ENCODE results near the gene TRIM38. TPM values are rescaled to one million over a fixed set of nuclear protein-coding genes. Genes with fewer than 3 reads are reported as not detected.

The TRIM38 gene
- total RNA-seq, result 10 to 100 TPM; 24.9 TPM

DNA sequence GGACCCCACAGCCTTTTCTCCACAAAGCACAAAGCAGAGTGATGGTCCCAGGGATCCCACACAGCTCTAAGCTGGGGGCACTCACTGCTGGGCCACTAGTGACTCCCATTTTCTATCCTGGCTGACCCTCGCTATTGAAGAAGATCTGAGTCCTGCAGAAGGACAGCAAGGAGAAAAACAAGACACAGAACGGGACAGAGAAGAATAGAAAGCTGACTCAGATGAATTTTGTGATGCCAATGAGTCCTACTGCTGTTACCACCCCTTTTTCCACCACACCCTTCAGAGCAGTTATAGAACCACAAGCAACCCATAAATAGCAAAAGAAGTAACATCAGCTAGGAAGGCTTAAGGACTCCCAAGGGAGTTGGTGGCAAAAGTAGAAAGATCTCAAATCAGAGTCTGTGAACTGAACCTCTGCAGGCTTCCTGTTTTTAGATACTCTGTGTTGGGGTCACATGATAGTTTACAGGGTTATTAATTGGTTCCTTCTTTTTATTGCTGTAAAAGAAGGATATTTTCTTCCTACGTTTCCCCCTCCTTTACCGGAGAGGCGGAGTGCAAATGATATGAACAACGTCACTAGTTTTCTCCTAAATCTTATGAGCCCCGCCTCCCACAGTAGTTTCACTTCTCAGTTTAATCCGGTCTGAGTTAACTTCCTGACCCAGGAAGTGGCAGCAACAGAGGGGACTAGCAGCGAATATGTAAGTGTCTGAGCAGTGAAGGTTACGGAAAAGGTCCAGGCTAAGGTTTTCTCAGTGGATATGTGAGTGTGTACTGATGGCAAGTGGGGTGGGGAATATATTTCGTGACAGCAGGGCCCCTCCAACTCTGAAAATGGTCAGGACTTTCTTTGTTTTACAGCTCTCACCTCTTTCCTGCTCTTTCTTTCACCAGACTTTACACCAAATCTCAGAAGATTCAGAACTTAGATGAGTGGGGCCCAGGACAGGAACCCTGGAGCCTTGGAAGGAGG, at the start of gene TRIM38:
TSS of gene TRIM38 (plus strand) at position 654 of the 979 bp plus-strand sequence. CDS start 3,721 bp downstream, outside the sequence.
- CTCF ChIA-PET, result interaction anchor here (0.7 to 2.0 kb wide), 4 partner anchors 10 to 57 kb away, joined by 3 to 12 read pairs (median 3); no protein-coding TSS in a partner anchor
- peak; percentile 80 for ATAC-seq
- intact Hi-C loops (cut with DNase I, micrococcal nuclease), result loop anchor here (1.0 to 5.0 kb wide), 9 partner anchors 14 to 825 kb away; a partner anchor contains a TSS
- Mint-ChIP-seq H3K27me3 (no peaks in the 10 kb centered on the region), H3K4me3 (peak within 1 kb of the TSS; percentile 96), H3K27ac (peak within 1 kb of the TSS; percentile 100), H3K9me3 (ENCODE audit: low read depth) (peaks cover 28% of the 10 kb centered on the region), H3K36me3 (ENCODE audit: low read depth) (peaks cover 68% of the 10 kb centered on the region), H3K4me1 (peaks cover 74% of the 10 kb centered on the region)
- POLR2A ChIA-PET, result interaction anchor here (0.5 to 2.6 kb wide), 5 partner anchors 30 to 235 kb away, joined by 3 to 17 read pairs (median 5); a partner anchor contains a TSS
- peak; percentile 82 for DNase-seq

DNA sequence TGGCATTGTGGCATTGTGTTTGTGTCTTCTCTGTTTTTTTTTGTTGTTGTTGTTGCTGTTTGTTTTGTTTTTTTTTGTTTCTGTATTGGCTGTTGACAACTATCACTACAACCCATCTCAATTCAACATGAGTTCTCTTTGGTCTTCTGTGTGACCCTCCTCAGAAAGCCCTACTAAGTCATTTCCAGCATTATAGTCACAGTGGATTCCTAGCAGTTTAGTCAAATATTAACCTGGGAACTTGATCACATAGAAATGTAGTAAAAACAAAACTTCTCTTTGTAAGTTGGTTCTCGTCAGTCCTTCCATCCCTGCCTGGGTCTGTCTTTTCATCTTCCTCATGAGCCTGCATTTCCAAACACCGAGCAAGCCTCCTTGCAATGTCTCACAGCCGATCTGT, 48.9 kb upstream of the TRIM38 start:
- Mint-ChIP-seq H3K36me3 (ENCODE audit: low read depth) (peaks cover 4% of the 10 kb centered on the region), H3K27ac (peak overlapping the region; percentile 75), H3K9me3 (ENCODE audit: low read depth) (peaks cover 8% of the 10 kb centered on the region), H3K4me3 (no peak overlapping the region), H3K27me3 (no peaks in the 10 kb centered on the region), H3K4me1 (peaks cover 63% of the 10 kb centered on the region)
- ChIA-PET POLR2A (no interaction called here), CTCF (interaction anchor here (0.6 kb wide), 1 partner anchor 93 kb away, joined by 4 read pairs; no protein-coding TSS in a partner anchor)
- ATAC-seq (peak; percentile 67), DNase-seq (peak; percentile 44)
- intact Hi-C loops (cut with DNase I, micrococcal nuclease), result loop anchor here (1.0 to 10.0 kb wide), 3 partner anchors 32 to 779 kb away; partner anchors contain the start of gene TRIM38 (in 1 of the 2)

DNA sequence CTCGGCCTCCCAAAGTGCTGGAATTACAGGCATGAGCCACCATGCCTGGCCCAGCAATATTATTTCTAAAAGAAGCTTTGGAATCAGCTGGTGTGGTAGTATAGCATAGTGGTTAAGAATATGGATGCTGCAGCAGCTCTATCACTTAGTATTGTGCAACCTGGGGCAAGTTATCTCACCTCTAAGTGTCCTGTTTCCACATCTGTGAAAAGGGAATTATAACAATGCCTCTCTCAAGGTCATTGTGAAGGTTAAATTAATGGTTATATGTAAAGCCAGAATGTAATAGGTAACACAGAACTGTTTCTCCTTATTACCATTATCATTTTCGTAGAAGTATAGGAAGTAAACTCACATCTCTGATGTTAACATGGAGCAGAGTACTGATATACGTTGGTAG, 46.3 kb upstream of the TRIM38 start:
- Mint-ChIP-seq H3K27ac (peak overlapping the region; percentile 67), H3K4me3 (no peak overlapping the region), H3K36me3 (ENCODE audit: low read depth) (peaks cover 4% of the 10 kb centered on the region), H3K9me3 (ENCODE audit: low read depth) (peaks cover 8% of the 10 kb centered on the region), H3K27me3 (no peaks in the 10 kb centered on the region), H3K4me1 (peaks cover 72% of the 10 kb centered on the region)
- intact Hi-C loops (cut with DNase I, micrococcal nuclease), result loop anchor here in 1 of 2 experiments (10.0 kb wide), 1 partner anchor 782 kb away; no protein-coding TSS in a partner anchor
- ChIA-PET POLR2A (no interaction called here), CTCF (interaction anchor here (0.8 kb wide), 1 partner anchor 10 kb away, joined by 3 read pairs; no protein-coding TSS in a partner anchor)
- DNase-seq (no peak), ATAC-seq (no peak)

GRCh38 chr6:25916789-25917490, 45.7 kb upstream of the TRIM38 start:
- intact Hi-C loops (cut with DNase I, micrococcal nuclease), result loop anchor here in 1 of 2 experiments (10.0 kb wide), 1 partner anchor 782 kb away; no protein-coding TSS in a partner anchor
- DNase-seq (no peak), ATAC-seq (no peak)
- no peak overlapping the region for H3K4me3 Mint-ChIP-seq
- peaks cover 4% of the 10 kb centered on the region for H3K36me3 Mint-ChIP-seq (ENCODE audit: low read depth)
- CTCF ChIA-PET, result interaction anchor here (0.9 kb wide), 1 partner anchor 86 kb away, joined by 3 read pairs; no protein-coding TSS in a partner anchor
- POLR2A ChIA-PET, result interaction anchor here (0.5 kb wide), 1 partner anchor 1546 kb away, joined by 4 read pairs; no protein-coding TSS in a partner anchor
- peak overlapping the region; percentile 79 for H3K27ac Mint-ChIP-seq
- H3K27me3 Mint-ChIP-seq, result no peaks in the 10 kb centered on the region
- peaks cover 8% of the 10 kb centered on the region for H3K9me3 Mint-ChIP-seq (ENCODE audit: low read depth)
- peaks cover 66% of the 10 kb centered on the region for H3K4me1 Mint-ChIP-seq

GRCh38 chr6:25918083-25918683, 44.4 kb upstream of the TRIM38 start:
- Mint-ChIP-seq H3K9me3 (ENCODE audit: low read depth) (peaks cover 8% of the 10 kb centered on the region), H3K27me3 (peaks cover 1% of the 10 kb centered on the region), H3K36me3 (ENCODE audit: low read depth) (peaks cover 4% of the 10 kb centered on the region), H3K27ac (peak overlapping the region; percentile 79), H3K4me1 (peaks cover 59% of the 10 kb centered on the region), H3K4me3 (no peak overlapping the region)
- intact Hi-C loops (cut with DNase I, micrococcal nuclease), result loop anchor here (1.0 to 10.0 kb wide), 4 partner anchors 27 to 783 kb away; partner anchors contain the start of gene TRIM38 (in 1 of the 2)
- ChIA-PET POLR2A (no interaction called here), CTCF (interaction anchor here (0.7 to 1.0 kb wide), 3 partner anchors 18 to 283 kb away, joined by 3 read pairs; no protein-coding TSS in a partner anchor)
- ATAC-seq (peak; percentile 75), DNase-seq (peak; percentile 61)

GRCh38 chr6:25919657-25920056, 42.9 kb upstream of the TRIM38 start:
- Mint-ChIP-seq H3K4me3 (no peak overlapping the region), H3K36me3 (ENCODE audit: low read depth) (peaks cover 3% of the 10 kb centered on the region), H3K27ac (no peak overlapping the region), H3K9me3 (ENCODE audit: low read depth) (peaks cover 4% of the 10 kb centered on the region), H3K4me1 (peaks cover 44% of the 10 kb centered on the region), H3K27me3 (peaks cover 1% of the 10 kb centered on the region)
- intact Hi-C loops (cut with DNase I, micrococcal nuclease), result loop anchor here (2.0 to 10.0 kb wide), 3 partner anchors 25 to 785 kb away; no protein-coding TSS in a partner anchor
- no peak for DNase-seq
- ChIA-PET POLR2A (interaction anchor here (1.2 to 1.4 kb wide), 2 partner anchors 10 to 106 kb away, joined by 3 to 4 read pairs; no protein-coding TSS in a partner anchor), CTCF (interaction anchor here (0.8 to 2.0 kb wide), 4 partner anchors 10 to 130 kb away, joined by 3 to 8 read pairs (median 4); no protein-coding TSS in a partner anchor)
- no peak for ATAC-seq

DNA sequence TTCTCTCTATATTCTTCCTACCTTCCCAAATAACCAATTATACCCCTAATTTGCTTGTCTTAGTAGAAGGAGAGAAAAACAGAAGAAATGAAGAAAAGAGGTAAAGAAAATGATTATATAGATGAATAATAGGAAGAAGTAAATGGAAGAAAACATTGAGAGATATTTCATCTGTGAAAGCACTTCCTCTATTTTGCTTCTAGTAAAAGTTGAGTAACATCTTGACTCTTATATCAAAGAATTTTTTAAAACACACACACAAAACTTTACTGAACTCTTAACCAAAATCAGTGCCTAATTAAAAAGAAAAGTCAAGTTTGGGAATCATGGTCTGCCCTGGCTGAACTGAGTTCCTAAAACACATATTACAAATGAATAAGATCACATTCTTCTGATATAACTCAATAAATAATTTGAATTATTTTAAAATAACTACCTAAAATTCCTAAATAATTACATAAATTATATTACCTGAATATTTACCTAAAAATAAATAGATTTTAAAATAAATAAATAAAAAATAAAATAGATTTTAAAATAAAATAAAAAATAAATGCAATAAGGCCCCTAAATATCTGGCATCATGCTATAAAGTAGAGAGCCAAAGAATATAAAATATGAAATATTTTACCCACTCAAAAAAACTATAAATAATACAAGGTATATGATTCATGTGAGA, 40.9 kb upstream of the TRIM38 start:
- CTCF ChIA-PET, result no interaction called here
- Mint-ChIP-seq H3K27ac (no peak overlapping the region), H3K36me3 (ENCODE audit: low read depth) (peaks cover 3% of the 10 kb centered on the region), H3K4me1 (peaks cover 34% of the 10 kb centered on the region), H3K27me3 (peaks cover 1% of the 10 kb centered on the region), H3K9me3 (ENCODE audit: low read depth) (peaks cover 4% of the 10 kb centered on the region), H3K4me3 (no peak overlapping the region)
- intact Hi-C loops (cut with DNase I, micrococcal nuclease), result no loop called here
- POLR2A ChIA-PET, result no interaction called here
- DNase-seq (no peak), ATAC-seq (no peak)

DNA sequence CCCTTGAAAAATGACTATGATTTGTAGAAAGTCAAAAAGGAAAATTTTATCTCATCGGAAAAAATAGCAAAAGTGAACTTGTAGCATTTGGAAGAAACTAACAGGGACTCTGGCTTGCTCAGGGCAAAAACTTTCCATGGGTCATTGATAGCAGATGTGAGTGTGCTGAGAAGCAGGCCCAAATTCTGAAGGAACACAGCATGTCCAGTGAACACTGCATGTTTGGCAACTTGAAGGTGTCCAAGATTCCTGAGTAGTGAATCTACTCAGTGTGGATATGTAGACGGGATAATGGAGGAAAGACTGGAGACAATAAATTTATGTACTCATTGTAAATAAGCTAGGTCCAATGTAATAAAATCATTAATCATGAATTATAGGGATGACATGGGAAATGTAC, 40.3 kb upstream of the TRIM38 start:
- Mint-ChIP-seq H3K27me3 (peaks cover 1% of the 10 kb centered on the region), H3K27ac (no peak overlapping the region), H3K9me3 (ENCODE audit: low read depth) (peaks cover 4% of the 10 kb centered on the region), H3K4me1 (peaks cover 32% of the 10 kb centered on the region), H3K36me3 (ENCODE audit: low read depth) (peaks cover 3% of the 10 kb centered on the region), H3K4me3 (no peak overlapping the region)
- intact Hi-C loops (cut with DNase I, micrococcal nuclease), result no loop called here
- CTCF ChIA-PET, result no interaction called here
- DNase-seq (no peak), ATAC-seq (no peak)
- POLR2A ChIA-PET, result no interaction called here

DNA sequence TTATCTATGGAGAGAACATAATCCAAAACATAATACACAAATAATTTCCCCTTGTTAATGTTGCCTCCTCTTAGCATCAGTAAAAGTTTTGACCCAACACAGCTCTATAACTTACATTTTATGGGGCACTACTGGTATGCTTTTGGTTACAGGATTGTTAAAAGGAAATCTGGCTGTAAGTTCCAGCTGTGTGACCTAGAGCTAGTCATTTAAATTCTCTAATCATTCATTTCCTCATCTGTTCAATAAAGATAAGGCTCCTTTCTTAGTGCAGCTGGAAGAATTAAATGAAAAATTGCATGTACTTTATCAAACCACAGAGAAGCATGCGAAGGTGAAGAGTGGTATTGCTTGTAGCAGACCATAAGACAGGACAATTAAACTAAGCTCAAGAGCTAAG, 36.7 kb upstream of the TRIM38 start:
- ChIA-PET POLR2A (interaction anchor here (0.7 kb wide), 1 partner anchor 118 kb away, joined by 3 read pairs; a partner anchor contains a TSS), CTCF (interaction anchor here (0.6 to 1.4 kb wide), 5 partner anchors 10 to 197 kb away, joined by 3 to 4 read pairs (median 3); a partner anchor contains a TSS)
- no peaks in the 10 kb centered on the region for H3K36me3 Mint-ChIP-seq (ENCODE audit: low read depth)
- H3K27ac Mint-ChIP-seq, result no peak overlapping the region
- no peak for ATAC-seq
- H3K9me3 Mint-ChIP-seq (ENCODE audit: low read depth), result no peaks in the 10 kb centered on the region
- no peak overlapping the region for H3K4me3 Mint-ChIP-seq
- H3K4me1 Mint-ChIP-seq, result peaks cover 9% of the 10 kb centered on the region
- DNase-seq, result no peak
- intact Hi-C loops (cut with DNase I, micrococcal nuclease), result no loop called here
- H3K27me3 Mint-ChIP-seq, result peaks cover 1% of the 10 kb centered on the region

DNA sequence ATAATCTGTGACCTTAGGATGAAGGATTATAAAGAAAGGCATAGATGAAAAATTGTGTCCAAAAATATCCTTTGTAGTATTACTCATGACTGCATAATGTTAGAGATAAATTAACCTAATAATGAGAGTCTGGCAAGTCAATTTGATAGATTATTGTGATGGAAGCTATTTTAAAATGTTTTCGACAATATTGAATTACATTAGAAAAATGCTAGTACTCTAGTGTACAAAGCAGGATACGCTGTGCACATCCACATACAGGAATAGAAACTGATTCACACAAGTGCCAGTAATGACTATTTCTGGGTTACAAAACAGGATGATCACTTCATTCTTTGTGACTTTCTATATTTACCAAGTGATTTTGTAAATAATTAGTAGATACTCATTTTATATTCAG, 35.4 kb upstream of the TRIM38 start:
- no peak overlapping the region for H3K4me3 Mint-ChIP-seq
- no peak overlapping the region for H3K27ac Mint-ChIP-seq
- H3K27me3 Mint-ChIP-seq, result peaks cover 5% of the 10 kb centered on the region
- DNase-seq, result no peak
- no peaks in the 10 kb centered on the region for H3K36me3 Mint-ChIP-seq (ENCODE audit: low read depth)
- no peaks in the 10 kb centered on the region for H3K9me3 Mint-ChIP-seq (ENCODE audit: low read depth)
- intact Hi-C loops (cut with DNase I, micrococcal nuclease), result no loop called here
- ChIA-PET CTCF (interaction anchor here (0.7 to 1.5 kb wide), 6 partner anchors 11 to 275 kb away, joined by 3 to 4 read pairs (median 3); partner anchors contain the start of gene SCGN), POLR2A (no interaction called here)
- ATAC-seq, result peak; percentile 64
- peaks cover 7% of the 10 kb centered on the region for H3K4me1 Mint-ChIP-seq
